Cardiac muscle cell (in vitro differentiated cells and primary cell): ENCODE measurements around the gene CDIPT. TPM values are rescaled to one million over a fixed set of nuclear protein-coding genes. Genes with fewer than 3 reads are reported as not detected.

Experiments
- DNase-seq, 2 donors: peaks; one replicate each; pipeline versions ENCODE4 v3.0.0 to v3.0.0-alpha.2; 2010 to 2017; ENCODE audit warnings: low read depth in 1 of 2, low spot score in 1 of 2
- H3K27ac ChIP-seq: fragments of 200-600 bp; sonication (generic); 2 replicates; pipeline ENCODE4 v1.5.1; 2016
- H3K27me3 ChIP-seq: fragments of 200-600 bp; sonication (generic); 2 replicates; pipeline ENCODE4 v1.6.0; 2016; ENCODE audit warnings: control low read depth
- H3K36me3 ChIP-seq: fragments of 200-600 bp; sonication (generic); 2 replicates; pipeline ENCODE4 v1.5.1; 2016; ENCODE audit warnings: control low read depth
- H3K4me1 ChIP-seq: fragments of 200-600 bp; sonication (generic); 2 replicates; pipeline ENCODE4 v1.8.1; 2017; ENCODE audit warnings: low read depth, mild to moderate bottlenecking, mixed run types
- H3K4me3 ChIP-seq: fragments of 200-600 bp; sonication (generic); 2 replicates; pipeline ENCODE4 v1.5.1; 2016; ENCODE audit warnings: mild to moderate bottlenecking
- H3K9me3 ChIP-seq: fragments of 200-600 bp; sonication (generic); 2 replicates; pipeline ENCODE4 v1.5.1; 2017; ENCODE audit warnings: low read depth, mild to moderate bottlenecking, control low read depth
- CTCF ChIP-seq: IDR thresholded peaks from 2 replicates; pipeline ENCODE4 v1.5.1; 2012; ENCODE audit warnings: low read depth, mild to moderate bottlenecking, low read length
- polyA plus RNA-seq: library from polyadenylated mRNA; unstranded; fragments of >200 nt; fragmentation: Nextera tagmentation; extraction: Ambion mirVana; gene quantifications from 2 replicates; pipeline ENCODE4 v1.2.1, GENCODE V29; 2016
- total RNA-seq: library from RNA; depleted of rRNA; stranded (reverse); fragments of >200 nt; gene quantifications from 2 replicates; pipeline ENCODE4 v1.2.3, GENCODE V29; 2016

CDIPT gene
- total and polyA plus RNA-seq, 2 experiments from 2014 or later, result 139 to 144 TPM

DNA sequence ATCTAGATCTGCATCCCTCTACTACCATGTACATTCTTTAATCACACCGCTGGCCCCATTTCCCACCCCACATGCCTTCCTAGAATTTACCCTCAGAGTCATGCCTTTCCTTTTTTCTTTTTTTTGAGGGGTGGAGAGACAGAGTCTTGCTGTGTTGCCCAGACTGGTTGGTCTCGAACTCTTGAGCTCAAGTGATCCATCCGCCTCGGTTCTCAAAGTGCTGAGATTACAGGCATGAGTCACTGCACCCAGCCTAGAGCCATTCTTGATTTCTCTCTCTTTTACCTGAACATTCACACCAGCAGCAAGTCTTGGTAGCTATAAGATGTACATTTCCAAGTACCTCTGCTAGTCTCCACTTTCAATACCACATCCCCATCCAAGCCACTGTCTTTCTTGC is 44.9 kb downstream of the CDIPT start:
- H3K36me3 ChIP-seq, result peaks cover 12% of the 10 kb centered on the region
- no peak for TF ChIP-seq CTCF
- DNase-seq, result no peak
- H3K27me3 ChIP-seq, result no peaks in the 10 kb centered on the region
- no peaks in the 10 kb centered on the region for H3K9me3 ChIP-seq
- H3K4me1 ChIP-seq, result peaks cover 12% of the 10 kb centered on the region
- no peak overlapping the region for H3K27ac ChIP-seq
- H3K4me3 ChIP-seq, result no peak overlapping the region

GRCh38 chr16:29816694-29817441 is 46.2 kb downstream of the CDIPT start:
- no peaks in the 10 kb centered on the region for H3K9me3 ChIP-seq
- peaks cover 12% of the 10 kb centered on the region for H3K36me3 ChIP-seq
- H3K27me3 ChIP-seq, result no peaks in the 10 kb centered on the region
- DNase-seq, result peak; percentile 73 to 78
- peaks cover 12% of the 10 kb centered on the region for H3K4me1 ChIP-seq
- H3K27ac ChIP-seq, result peak overlapping the region; percentile 84
- H3K4me3 ChIP-seq, result peak overlapping the region; percentile 92
- TF ChIP-seq CTCF, result no peak

DNA sequence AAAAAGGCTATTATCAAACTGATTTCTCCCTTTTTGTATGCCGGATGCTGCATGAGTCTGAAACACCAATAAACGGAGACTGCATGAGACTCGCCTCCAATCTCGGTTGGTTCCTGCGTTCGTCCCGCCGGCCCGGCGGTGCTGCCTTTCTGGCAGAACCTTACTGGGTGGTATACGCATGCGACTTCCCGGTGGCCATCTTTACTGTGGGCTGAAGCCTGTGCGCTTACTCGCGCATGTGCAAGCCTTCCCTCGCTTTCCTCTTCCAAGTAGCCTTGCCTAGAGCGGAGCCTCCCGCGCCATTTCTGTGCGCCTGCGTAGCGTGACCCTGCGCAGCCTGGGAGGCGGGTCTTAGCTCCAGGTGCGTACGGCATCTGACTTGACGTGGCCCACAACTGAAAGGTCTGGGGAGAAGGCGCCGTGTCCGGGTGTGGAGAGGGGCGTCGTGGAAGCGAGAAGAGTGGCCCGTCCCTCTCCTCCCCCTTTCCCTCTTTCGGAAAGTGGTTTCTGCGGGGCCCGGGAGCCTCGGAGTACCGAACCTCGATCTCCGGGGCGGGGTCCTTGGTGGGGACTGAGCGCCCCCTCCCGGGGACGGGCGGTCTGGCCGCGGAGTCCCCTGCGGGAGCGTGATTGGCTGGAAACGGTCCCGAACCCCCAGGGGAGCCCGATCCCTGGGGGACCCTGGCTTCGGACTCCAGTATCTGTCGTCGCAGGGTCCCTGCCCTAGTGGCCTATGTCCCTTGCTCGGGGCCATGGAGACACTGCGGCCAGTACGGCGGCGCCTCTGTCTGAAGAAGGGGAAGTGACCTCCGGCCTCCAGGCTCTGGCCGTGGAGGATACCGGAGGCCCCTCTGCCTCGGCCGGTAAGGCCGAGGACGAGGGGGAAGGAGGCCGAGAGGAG is 47.0 kb downstream of the CDIPT start, which contains the start of gene PAGR1:
Gene PAGR1 (plus strand): TSS at position 360 of the 901 bp plus-strand sequence. CDS start 374 bp downstream, at position 734.
- Histone ChIP-seq H3K9me3 (no peaks in the 10 kb centered on the region), H3K4me1 (peaks cover 12% of the 10 kb centered on the region), H3K27ac (peak within 1 kb of the TSS; percentile 84), H3K36me3 (peaks cover 12% of the 10 kb centered on the region), H3K27me3 (no peaks in the 10 kb centered on the region), H3K4me3 (peak within 1 kb of the TSS; percentile 92)
- DNase-seq, result peak; percentile 99 to 100
- peak; percentile 90 for TF ChIP-seq CTCF

DNA sequence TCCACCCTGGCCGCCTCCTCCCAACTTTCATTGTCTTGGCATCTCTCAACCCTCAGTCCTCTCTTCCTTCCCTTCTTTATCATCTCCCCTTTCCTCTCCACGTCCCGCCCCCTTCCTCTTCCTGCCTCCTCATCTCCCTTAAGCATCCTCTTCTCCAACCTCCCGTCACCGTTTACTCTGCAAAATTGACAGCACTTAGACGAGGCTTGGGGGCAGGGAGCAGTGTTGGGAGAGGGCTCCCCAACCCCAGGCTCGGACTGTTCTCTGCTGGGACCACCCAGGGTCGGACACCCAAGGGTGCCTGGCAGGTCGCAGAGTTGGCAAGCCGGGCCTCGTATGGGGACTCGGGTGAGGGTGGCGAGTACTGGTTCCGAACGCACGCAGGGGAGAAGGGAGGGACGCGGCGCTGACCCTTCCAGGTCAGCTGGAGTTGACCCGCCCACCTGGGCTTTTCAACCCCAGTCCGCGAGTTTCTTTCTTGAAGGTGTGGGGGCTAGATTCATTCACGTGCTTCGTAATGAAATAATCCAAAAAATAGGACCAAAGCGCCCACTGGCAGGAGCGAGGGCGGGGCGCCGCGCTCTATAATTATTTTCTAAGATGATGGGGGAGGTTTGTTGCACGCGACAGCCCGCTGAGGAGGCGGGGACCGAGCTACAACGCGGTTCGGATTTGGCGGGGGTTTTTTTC is 47.8 kb downstream of the CDIPT start:
- peak overlapping the region; percentile 92 for H3K4me3 ChIP-seq
- peaks cover 21% of the 10 kb centered on the region for H3K4me1 ChIP-seq
- no peak for TF ChIP-seq CTCF
- peak in 1 of 2 donors; percentile 23 for DNase-seq
- peaks cover 13% of the 10 kb centered on the region for H3K36me3 ChIP-seq
- H3K27me3 ChIP-seq, result no peaks in the 10 kb centered on the region
- no peaks in the 10 kb centered on the region for H3K9me3 ChIP-seq
- H3K27ac ChIP-seq, result peak overlapping the region; percentile 5

DNA sequence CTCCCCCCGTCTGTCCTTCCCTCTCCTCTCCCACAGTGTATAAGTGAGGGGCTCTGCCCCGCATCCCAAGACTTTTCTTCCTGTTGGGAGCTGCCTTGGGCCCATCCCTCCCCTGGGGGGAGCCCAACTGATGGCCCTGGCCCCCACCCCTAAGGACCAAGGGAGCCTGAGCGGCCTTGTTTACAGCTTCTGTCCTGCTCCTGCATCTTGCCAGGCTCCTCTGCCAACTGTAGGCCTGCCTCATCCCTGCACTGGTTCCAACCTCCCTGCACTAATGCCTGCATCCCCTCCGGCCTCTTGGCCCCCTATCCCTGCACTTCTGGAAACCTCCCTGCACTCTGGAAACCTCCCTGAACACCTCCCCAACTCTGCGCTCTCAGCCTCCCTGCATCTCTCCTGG is 48.4 kb downstream of the CDIPT start:
- peaks cover 24% of the 10 kb centered on the region for H3K4me1 ChIP-seq
- no peaks in the 10 kb centered on the region for H3K27me3 ChIP-seq
- TF ChIP-seq CTCF, result no peak
- H3K9me3 ChIP-seq, result no peaks in the 10 kb centered on the region
- no peak for DNase-seq
- H3K36me3 ChIP-seq, result peaks cover 12% of the 10 kb centered on the region
- H3K27ac ChIP-seq, result no peak overlapping the region
- H3K4me3 ChIP-seq, result no peak overlapping the region
